ENCODE results near the gene ARHGEF4.
A peak's percentile ranks its signal among the peaks of the same experiment; 100 is the strongest.

ARHGEF4 gene

GRCh38 chr2:130796290-130796689, 40.4 kb upstream of the ARHGEF4 start:
- TF ChIP-seq, protein P1, sequence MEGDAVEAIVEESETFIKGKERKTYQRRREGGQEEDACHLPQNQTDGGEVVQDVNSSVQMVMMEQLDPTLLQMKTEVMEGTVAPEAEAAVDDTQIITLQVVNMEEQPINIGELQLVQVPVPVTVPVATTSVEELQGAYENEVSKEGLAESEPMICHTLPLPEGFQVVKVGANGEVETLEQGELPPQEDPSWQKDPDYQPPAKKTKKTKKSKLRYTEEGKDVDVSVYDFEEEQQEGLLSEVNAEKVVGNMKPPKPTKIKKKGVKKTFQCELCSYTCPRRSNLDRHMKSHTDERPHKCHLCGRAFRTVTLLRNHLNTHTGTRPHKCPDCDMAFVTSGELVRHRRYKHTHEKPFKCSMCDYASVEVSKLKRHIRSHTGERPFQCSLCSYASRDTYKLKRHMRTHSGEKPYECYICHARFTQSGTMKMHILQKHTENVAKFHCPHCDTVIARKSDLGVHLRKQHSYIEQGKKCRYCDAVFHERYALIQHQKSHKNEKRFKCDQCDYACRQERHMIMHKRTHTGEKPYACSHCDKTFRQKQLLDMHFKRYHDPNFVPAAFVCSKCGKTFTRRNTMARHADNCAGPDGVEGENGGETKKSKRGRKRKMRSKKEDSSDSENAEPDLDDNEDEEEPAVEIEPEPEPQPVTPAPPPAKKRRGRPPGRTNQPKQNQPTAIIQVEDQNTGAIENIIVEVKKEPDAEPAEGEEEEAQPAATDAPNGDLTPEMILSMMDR (IDR thresholded peaks at IDR 0.05; ENCODE audit: insufficient read depth, low read depth, low read length, missing control alignments) = no peak
- no peak overlapping the region for H3K4me3 ChIP-seq (ENCODE audit: low read depth, low read length)
- DNase-seq (ENCODE audit: low read depth) = no peak

GRCh38 chr2:130797493-130798435, 39.0 kb upstream of the ARHGEF4 start:
- DNase-seq (ENCODE audit: low read depth) = peak; percentile 92
- peak overlapping the region; percentile 90 for H3K4me3 ChIP-seq (ENCODE audit: low read depth, low read length)
- TF ChIP-seq, protein P1 (IDR thresholded peaks at IDR 0.05; ENCODE audit: insufficient read depth, low read depth, low read length, missing control alignments) = peak; percentile 92

DNA sequence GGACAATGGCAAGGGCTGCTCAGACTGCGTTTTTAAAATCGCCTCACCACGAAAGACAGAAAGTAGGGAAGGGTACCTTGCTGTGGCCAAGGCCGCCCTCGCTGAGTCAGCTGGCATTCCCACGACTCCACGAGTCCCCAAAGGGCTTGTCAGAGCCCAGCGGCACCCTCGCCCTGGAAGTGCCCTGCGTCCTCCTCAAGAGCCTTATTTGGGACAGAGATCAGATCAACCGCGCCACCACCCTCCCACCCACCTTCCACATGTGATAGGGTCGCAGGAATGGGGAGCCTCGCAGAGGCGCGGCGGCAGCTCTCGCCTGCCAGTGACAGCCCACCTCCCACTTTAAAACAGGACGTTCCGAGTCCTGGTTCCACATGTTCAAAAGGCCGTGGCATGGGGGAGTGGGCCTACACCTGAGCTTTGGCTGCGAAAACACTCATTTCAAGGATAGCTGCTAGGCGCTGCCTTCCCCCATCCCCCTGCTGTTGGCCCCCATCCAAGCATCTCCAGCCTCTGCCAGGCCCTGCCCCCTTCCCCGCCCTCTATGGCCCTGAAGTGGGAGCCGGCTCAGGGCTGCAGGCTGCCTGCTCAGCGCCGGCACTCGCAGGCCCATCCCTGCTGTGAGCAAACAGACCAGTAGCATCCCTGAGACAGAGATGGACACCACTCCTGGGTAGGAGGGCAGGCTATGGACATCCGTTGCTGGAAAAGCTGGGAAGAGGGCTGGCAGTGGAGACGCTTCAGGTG, 38.1 kb upstream of the ARHGEF4 start:
- H3K4me3 ChIP-seq (ENCODE audit: low read depth, low read length) = peak overlapping the region; percentile 90; the same call in 1 of the 2 replicates
- TF ChIP-seq, protein P1 (IDR thresholded peaks at IDR 0.05; ENCODE audit: insufficient read depth, low read depth, low read length, missing control alignments) = no peak
- DNase-seq (ENCODE audit: low read depth) = no peak

GRCh38 chr2:130799295-130799694, 37.4 kb upstream of the ARHGEF4 start:
- TF ChIP-seq, protein P1 (IDR thresholded peaks at IDR 0.05; ENCODE audit: insufficient read depth, low read depth, low read length, missing control alignments) = no peak
- DNase-seq (ENCODE audit: low read depth) = no peak
- no peak overlapping the region for H3K4me3 ChIP-seq (ENCODE audit: low read depth, low read length)

- DNase-seq (ENCODE audit: low read depth) = no peak
- TF ChIP-seq, protein P1 (IDR thresholded peaks at IDR 0.05; ENCODE audit: insufficient read depth, low read depth, low read length, missing control alignments) = no peak
- H3K4me3 ChIP-seq (ENCODE audit: low read depth, low read length) = no peak overlapping the region
These were observed 31.1 kb upstream of the ARHGEF4 start for GRCh38 chr2:130805613-130806012.

DNA sequence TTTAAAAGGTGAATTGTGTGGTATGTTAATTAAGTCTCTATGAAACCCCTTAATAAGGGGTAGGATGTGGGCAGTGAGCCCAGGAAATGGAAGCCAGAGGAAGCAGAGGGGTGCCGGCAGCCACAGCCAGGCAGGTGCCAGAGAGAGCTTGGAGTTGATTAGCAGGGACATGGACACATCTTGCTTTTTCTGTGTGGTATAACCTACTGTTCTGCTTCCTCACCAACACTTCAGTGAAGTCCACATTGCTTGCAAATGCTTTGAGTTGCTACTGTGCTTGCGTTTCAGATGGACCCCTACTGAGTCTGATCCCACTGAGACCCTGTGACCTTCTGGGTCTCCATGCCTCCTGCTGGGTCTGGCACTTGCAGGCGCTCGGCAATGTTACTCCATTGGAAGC, 30.3 kb upstream of the ARHGEF4 start:
- TF ChIP-seq, protein P1 (IDR thresholded peaks at IDR 0.05; ENCODE audit: insufficient read depth, low read depth, low read length, missing control alignments) = no peak
- H3K4me3 ChIP-seq (ENCODE audit: low read depth, low read length) = no peak overlapping the region
- no peak for DNase-seq (ENCODE audit: low read depth)
